NAMALWA (cell line): ENCODE results near the gene NCAPH2.

Experiments used
- DNase-seq: peaks from one replicate; pipeline ENCODE4 v3.0.0-alpha.2; 2015; ENCODE audit warnings: low spot score

The NCAPH2 gene

DNA sequence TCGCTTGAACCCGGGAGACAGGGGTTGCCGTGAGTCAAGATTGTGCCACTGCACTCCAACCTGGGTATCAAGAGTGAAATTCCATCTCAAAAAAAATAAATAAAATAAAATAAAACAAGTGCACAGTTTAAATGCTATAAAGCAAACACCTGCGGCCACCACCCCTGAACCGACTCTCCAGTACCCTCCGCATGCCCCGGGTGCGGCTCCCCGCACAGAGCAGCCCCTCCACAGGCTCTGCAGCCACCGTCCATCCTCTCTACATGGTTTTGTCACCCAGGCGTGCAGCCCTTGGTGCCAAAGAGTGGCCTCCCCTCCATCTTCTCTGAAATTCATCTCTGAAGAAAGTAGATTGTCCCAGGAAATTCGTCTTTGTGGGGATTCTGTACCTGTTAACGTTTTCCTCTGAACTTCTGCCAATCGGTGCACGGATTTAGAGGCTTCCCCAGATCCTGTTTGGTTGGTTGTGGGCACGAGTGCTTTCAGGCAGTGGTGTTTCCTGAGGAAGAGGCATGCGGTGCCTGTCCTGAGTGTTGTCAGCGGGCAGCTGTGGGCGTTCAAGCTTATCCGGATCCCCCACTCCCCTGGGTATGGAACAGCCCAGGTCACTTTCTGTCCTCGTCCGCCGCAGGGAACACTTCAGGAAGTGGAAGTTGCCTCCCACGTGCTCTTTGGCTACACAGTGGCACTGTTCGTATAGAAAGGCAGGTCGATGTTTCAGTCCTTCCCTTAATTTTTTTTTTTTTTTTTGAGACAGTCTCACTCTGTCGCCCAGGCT lies 17.3 kb upstream of the NCAPH2 start:
- DNase-seq: no peak

DNA sequence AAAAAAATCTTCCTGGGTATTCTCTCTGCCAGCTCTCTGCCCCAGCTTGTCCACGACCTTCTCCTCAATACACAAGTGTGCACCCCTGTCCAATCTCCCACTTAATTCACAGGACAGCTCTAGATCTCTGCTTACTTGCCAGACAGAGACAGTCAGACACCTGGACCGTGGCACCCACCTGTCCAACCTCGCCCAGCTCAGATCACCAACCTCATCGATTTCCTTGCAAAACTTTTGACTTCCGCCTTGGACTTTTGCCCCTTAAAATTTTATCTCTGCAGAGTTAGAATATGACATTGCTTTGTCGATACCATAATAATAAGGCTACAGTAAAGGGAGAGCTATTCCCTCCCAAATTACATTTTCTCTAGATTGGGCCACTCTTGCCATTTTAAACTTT lies 10.9 kb upstream of the NCAPH2 start:
- DNase-seq: no peak

DNA sequence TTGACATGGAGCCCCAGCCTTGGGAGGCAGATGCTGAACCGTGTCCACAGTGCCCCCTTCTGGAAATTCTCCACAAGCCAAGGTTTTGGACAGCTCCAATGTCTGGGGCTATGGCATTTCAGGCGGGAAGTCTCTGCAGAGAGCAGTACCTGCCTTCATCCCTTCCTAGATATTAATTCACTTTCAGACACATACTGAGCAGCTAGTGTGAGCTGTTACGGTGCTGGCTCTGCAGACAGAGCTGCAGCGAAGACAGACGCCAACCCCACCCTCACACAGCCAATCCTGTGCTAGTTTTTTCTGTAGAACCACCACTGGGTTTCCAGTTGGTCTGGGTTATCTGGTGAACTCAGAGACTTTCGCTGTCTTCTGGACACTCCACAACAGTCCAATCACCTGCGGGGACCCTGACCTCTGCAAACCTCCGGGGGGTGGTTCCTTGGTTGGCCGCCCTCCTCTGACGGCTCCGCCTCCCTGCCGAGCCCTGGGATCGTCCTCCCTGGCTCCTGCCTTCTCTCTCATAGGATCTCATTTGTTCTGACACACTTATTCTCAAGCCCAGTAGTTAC lies 9.6 kb upstream of the NCAPH2 start:
- DNase-seq: peak; percentile 75

DNA sequence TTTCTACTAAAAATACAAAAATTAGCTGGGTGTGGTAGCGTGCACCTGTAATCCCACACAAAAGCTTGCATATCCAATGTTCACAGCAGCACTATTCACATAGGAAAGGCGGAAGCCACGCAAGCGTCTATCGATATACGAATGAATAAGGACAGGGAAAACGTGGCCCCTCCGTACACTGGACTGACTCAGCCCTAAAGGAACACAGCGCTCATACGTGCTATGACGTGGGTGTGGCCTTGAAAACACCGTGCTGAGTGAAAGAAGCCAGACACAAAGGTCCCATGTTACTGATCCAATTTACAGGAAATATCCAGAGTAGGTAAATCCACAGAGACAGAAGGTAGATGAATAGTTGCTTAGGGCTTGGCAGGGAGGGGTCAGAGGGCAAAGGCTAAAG lies 7.6 kb upstream of the NCAPH2 start:
- no peak for DNase-seq

DNA sequence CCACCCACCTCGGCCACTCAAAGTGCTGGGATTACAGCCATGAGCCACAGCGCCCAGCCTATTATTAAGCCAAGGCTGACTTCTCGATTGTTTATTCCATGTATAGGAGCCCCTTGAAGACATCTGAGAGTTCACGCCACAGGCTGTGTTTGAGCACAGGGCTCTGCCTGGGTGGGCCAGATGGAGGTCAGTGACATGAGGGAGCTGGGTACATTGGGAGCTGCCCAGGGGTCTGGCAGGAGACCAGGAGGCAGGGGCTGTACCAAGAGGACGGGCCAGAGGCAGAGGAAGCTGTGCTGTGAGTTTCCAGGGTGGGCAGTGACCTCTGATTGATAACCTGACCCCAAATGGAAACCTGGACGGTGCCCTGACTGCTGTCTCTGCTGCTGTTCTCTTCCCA lies 5.9 kb upstream of the NCAPH2 start:
- no peak for DNase-seq

DNA sequence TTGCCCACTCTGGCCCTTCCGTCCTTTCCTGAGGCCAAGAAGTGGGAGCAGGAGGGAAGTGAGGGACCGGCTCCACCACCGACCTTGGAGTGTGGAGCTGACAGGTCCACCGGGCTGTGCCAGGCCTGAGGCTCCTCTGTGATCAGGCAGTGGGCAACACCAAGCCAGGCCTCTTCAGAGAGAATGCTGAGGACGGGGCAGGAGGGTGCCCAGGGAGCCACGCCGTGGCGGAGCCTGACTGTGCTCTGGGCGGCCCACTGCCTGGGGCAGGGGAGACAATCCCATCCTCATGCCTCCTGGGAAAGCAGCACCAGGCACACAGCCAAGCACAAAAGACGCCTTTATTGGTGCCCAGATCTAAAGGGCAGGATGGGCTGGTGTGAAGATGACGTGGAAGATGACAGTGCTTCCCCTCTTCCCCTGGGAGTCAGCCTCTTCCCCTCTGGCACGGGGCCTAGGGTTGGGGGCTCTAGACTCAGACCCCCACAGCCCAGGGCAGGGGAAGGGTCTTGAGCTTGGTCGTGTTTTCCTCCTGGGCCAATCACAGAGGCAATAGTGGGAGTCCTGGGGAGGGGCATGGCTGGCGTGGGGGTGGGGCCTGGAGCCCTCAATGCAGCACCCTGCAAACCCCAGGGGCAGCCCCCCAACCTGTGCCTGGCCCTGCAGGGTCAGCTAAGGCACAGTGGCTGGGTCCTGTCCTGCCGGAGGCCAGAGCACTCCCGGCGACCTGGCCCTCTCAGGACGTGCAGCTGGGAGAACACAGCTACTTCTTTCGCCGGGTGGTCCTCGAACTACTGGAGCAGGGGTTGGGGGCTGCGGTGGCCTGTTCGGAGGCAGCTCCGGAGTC lies 5.2 kb upstream of the NCAPH2 start:
- no peak for DNase-seq

DNA sequence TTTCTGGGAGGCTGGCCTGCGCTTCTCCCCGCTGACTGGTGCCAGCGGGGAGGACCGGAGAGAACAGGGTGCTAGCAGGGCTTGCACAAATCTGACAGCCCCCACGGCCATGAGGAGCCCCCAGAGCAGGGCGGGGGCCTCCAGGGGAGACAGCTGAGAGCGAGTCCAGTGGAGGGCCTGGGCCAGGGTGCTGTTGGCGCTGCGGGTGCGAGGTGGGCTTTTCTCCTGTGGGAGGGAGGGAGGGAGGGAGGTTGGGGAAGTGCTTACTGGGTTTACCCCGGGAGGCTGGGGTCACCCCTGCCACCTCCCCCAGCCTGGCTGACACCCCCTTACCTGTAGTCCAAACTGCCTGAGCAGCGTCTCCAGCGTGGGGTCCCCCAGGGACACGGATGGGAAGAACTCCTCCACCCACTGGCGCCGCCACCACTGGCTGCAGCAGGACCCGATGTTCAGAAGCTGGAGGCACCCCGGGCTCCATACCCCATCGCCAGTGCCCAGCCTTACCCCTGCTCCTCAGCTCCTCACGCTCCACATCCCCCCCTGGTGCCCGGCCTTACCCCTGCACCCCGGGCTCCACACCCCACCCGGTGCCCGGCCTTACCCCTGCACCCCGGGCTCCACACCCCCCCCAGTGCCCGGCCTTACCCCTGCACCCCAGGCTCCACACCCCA lies 4.4 kb upstream of the NCAPH2 start:
- no peak for DNase-seq

DNA sequence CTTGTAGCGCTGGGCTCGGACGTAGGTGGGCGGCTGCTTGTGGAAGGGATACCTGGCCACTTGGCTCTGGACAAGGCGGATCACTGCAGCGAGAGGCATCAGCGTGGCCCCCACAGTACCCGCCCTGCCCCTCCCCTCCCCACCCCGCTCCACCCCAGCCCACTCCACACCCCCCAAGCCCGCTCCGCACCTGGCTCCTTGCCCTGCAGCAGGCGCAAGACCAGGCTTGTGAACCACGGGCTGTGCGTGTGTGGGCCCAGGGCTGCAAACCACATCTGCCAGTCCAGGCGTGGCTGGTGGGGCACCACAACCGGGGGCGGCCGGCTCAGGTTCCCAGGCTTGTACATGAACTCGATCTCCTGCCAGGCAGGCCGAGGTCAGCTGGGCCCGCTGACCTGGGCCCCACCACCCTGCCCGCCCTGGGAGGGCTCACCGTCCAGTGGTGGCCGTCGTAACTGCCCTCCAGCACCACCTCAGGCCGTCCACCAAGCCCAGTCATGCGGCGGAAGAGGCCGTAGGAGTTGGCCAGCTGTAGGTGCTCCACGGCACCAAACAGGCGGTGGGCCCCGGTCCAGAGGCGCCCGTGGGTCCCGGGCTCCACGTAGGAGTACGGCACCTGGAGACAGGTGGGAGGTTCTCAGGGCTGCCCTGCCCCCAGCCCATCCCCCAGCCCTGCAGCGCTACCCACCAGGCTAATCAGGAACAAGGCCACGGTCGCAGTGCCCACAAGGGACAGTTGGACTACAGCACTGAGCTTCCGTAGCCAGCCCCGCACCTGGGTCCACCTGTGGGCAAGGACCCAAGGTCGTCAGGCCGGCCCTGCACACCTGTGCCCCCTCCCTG lies 3.4 kb upstream of the NCAPH2 start:
- no peak for DNase-seq

DNA sequence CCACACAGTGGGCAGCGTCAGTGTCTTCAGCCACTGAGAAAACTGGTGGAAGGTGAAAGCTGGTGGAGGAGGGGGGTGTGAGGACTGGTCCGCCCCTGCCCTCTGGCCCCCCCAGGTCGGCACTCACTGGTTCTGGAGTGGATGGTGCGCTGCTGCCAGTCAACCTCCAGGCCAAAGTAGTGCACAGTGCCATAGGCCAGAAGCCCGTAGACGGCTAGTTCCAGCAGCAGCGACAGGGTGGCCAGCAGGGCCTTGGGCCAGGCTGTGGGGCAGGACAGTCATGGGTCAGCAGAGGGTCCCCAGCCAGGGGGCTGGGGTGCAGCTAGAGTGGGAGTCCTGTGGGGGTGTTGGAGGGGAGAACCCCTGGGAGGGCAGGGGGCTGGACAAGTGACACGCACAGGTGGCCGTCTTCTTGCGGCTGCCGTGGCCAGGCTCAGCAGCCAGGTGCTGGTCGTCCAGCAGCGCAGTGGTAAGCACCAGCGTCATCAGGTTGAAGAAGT lies 2.7 kb upstream of the NCAPH2 start:
- DNase-seq: no peak

DNA sequence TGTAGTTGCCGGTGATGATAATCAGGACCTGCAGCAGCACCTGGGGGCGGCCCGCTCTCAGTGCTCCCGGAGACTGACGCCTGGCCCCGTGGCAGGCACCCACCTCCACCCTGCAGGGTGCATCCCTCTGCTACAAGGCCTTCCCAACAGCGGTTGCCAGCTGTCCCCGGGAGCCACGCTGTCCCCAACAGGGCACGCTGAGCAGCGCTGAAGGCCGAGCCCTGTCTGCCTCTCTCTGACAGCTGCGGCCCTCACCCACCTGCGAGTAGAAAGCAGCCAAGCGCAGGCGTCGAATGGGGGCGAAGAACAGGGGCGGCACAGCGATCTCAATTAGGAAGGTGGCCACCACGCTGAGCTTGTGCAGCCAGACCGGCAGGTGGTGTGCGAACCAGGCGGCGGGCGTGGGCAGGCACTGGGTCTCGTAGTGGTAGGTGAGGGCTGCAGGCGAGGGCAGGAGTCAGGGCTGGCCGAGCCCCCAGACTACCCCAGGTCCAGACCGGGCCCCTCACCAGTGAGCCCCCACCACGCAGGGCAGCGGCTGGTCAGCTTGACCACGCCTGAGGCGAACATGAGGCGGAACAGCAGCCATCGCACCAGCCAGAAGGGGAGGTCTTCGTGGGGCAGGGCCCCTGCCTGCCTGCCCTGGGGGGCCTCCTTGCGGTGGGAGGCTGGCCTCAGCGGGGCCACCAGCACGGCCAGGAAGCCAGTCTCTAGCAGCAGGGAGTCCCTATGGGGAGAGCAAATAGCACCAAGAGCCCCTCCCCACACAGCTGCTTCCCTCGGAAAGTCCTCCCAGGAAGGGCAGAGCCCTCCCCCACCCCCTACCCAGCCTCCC lies 2.0 kb upstream of the NCAPH2 start:
- no peak for DNase-seq

DNA sequence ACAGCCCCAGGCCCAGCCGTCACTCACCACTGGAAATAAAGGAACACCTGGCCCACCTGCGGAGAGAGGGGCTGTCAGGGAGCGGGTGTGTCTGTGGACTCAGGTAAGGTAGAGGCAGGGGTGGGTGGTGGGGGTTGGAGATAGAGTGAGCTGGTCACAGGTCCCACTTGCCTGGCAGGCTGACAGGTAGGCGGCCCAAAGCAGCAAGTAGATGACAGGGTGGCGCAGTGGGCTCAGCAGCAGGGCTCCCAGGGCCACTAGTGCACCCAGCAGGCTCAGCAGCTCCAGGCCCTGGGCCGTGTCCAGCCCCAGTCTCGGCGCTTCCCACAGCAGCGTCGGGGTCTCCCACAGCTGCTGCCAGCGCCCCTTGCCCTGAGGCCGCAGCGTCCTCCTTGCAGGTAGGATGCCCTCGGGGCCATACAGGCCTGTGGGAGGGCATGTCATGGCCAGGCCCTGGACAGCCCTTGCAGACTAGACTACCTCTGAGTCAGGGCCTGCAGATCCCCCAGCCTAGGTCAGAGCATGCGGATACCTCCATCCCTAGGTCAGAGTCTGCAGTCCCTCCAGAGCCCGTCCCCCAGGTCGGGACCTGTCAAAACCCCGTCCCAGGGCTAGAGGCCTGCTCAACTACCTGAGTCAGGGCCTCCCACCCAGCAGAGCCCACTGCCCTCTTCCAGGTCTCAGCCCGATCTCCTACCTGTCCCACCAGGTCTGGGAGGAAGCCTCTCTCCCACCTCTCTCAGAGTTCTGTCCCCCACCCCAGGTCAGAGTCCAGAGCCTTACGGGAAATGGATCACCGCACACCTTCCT lies 1.2 kb upstream of the NCAPH2 start:
- DNase-seq: no peak

DNA sequence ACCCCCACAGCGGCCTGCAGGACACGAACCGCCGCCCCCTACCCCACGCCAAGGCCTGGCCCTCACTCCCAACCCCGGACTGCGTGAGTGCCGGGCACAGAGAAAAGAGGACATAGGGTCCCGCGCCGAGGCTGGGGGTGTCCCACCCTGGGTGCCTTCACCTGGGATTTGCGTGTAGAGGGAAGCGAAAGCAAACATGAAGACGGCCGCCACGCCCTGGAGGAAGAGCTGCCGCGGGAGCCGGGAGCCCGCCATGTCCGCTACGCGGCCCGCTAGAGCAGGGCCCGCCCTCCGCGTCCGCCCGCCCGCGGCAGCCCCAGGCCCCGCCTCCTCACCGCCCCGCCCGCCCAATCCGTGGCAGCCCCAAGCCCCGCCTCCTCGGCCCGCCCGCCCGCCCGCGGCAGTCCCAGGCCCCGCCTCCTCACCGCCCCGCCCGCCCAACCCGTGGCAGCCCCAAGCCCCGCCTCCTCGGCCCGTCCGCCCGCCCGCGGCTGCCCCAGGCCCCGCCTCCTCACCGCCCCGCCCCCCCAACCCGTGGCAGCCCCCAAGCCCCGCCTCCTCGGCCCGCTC lies 518 bp upstream of the NCAPH2 start, which contains the start of gene LMF2:
TSS of gene LMF2 (minus strand) at position 282 of the 570 bp plus-strand sequence. CDS start at position 255, 27 bp downstream.
- DNase-seq: peak; percentile 86

DNA sequence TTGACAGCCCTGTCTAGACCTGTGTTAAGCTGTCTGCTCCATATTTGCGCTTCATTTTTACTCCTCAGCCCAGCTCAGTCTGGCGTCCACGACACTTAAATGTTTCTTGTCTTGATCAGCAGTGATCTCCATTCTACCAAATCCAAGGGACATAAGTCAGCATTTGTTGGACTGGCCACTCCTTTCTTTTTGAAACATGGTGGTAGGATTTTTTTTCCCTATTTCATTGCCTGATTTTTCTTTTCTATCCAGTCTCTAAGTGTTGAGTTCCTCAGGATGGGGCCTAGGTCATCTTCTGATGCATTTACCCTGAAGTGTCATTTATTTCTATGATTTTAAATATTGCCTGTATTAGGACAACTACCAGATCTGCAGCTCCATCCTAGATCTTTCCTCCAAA lies 873 bp downstream of the NCAPH2 start:
- DNase-seq: no peak

DNA sequence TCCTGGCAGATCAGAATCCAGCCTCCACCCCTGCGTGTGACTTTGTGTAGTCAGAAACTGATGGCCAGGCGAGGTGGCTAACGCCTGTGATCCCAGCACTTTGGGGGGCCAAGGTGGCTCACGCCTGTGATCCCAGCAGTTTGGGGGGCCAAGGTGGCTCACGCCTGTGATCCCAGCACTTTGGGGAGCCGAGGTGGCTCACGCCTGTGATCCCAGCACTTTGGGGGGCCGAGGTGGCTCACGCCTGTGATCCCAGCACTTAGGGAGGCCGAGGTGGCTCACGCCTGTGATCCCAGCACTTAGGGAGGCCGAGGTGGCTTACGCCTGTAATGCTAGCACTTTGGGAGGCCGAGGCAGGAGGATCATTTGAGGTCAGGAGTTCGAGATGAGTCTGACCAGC lies 5.2 kb downstream of the NCAPH2 start:
- no peak for DNase-seq

DNA sequence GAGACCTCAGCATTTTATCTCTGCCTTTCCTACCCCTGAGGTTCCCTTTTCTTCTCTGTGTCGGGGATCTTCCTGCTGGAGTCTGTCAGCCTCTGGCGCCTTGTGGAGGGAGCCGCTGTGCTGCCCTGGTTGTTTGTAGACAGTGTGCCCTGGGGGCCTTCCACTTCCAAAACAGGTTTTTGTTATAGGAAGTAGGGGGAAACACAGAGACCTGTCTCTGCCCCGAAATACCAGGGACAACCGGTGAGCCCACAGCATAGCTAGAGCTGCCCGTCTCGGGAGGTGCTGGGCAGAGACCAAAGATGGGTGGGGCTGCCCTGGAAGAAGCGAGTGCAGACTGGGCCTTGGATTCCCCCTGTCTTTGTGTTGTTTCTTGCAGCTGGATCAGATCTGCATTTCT lies 8.0 kb downstream of the NCAPH2 start:
- no peak for DNase-seq

DNA sequence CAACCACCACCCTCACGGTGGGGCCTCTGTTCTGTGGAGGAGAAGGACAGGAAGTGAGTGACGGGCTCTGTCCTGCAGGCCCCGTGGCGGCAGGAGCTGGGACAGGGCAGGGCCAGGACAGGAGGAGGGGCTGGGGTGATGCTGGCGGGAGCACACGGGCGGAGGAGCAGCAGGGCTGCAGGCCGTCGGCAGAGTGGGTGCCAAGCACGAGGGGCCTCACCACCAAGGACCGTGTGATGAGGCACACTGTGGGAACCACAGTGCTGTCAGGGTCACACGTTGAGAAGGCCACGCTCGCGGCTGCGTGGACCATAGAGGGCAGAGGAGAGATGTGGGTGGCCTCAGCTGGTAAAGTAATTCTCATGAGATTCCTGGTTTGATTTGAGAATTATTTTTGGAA lies 8.9 kb downstream of the NCAPH2 start:
- DNase-seq: no peak

DNA sequence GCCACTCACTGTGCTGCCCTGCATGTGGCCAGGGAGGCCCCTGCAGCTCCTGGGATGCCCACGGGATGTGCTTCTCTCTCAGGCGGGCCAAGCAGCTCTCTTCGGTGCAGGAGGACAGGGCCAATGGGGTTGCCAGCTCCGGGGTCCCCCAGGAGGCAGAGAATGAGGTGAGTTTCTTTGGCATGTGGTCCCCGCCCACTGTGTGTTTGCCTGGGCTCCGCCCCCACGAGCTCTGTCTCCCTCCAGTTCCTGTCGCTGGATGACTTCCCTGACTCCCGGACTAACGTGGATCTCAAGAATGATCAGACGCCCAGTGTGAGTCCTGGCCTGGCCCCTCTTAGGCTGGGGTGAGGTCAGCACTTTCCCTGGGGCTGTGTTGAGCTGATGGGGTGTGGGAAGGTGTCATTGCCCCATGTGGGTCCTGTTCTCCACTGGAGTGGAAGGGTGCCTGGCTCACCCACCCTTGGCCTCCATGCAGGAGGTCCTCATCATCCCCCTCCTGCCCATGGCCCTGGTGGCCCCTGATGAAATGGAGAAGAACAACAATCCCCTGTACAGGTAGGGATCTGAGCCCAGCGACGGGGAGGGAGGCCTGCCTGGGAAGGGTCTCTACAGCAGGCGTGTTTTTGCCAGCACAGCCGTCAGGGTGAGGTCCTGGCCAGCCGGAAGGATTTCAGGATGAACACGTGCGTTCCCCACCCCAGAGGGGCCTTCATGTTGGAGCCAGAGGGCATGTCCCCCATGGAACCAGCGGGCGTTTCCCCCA lies 9.7 kb downstream of the NCAPH2 start:
- no peak for DNase-seq

DNA sequence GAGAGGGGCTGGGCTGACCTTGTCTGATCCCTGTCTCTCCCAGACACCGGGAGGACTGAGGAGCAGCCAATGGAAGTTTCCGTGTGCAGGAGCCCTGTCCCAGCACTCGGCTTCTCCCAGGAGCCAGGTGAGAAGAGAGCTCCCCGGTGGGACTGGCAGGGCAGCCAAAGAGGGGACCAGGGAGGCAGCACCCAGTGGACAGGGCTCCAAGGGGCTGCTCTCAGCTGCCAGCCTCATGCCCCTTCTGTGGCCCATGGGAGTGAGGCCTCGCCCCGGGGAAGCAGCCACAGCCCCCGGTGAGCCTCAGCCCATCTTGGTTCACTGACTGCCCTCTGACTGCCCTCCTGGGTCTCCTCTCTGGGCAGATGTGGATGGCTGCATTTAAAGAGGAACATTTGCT lies 10.6 kb downstream of the NCAPH2 start:
- DNase-seq: no peak
